K562 (cell line): ENCODE measurements around the gene TSPYL2. TPM values are rescaled to one million over a fixed set of nuclear protein-coding genes. Genes with fewer than 3 reads are reported as not detected.
A peak's percentile ranks its signal among the peaks of the same experiment; 100 is the strongest.

Experiments
- ATF4 ChIP-seq: fragments of 450-650 bp; formaldehyde crosslinking; IDR thresholded peaks from 2 replicates; pipeline ENCODE4 v1.4.0; 2022; ENCODE audit warnings: mild to moderate bottlenecking, moderate library complexity
- KLF1 ChIP-seq: fragments of 450-650 bp; IDR thresholded peaks from 2 replicates; pipeline ENCODE4 v1.6.1; 2016; ENCODE audit warnings: missing genetic modification characterization, missing compliant biosample characterization
- MGA ChIP-seq: fragments of 450-650 bp; IDR thresholded peaks from 2 replicates; pipeline ENCODE4 v1.6.1; 2016; ENCODE audit warnings: mild to moderate bottlenecking, moderate library complexity
- MTF1 ChIP-seq: fragments of 250-450 bp; sonication (Bioruptor Pico); IDR thresholded peaks from 2 replicates; pipeline ENCODE4 v1.9.0; 2021; ENCODE audit warnings: moderate library complexity, mild to moderate bottlenecking, inconsistent platforms, borderline replicate concordance
- PHF8 ChIP-seq: fragments of 200-600 bp; sonication (generic); IDR thresholded peaks from 2 replicates; pipeline ENCODE4 v1.6.1; 2012; ENCODE audit warnings: mixed run types, mild to moderate bottlenecking, inconsistent platforms, low read length, moderate library complexity, borderline replicate concordance
- POLR2AphosphoS5 ChIP-seq: IDR thresholded peaks from 2 replicates; pipeline ENCODE4 v1.6.1; 2011; ENCODE audit warnings: mild to moderate bottlenecking, low read depth, low read length, moderate library complexity; ENCODE audit not compliant: control insufficient read depth, insufficient read depth
- RAD51 ChIP-seq: fragments of 450-650 bp; IDR thresholded peaks from 2 replicates; pipeline ENCODE4 v1.7.1; 2016; ENCODE audit warnings: low read depth, mild to moderate bottlenecking, borderline replicate concordance
- RBM25 ChIP-seq: fragments of 200-400 bp; formaldehyde crosslinking; IDR thresholded peaks from 2 replicates; pipeline ENCODE4 v1.6.1; 2018; ENCODE audit warnings: low read length, low read depth, moderate library complexity; ENCODE audit not compliant: severe bottlenecking
- SOX6 ChIP-seq: fragments of 450-650 bp; IDR thresholded peaks from 2 replicates; pipeline ENCODE4 v1.6.1; 2014; ENCODE audit warnings: mild to moderate bottlenecking
- U2AF1 ChIP-seq: fragments of 200-400 bp; formaldehyde crosslinking; optimal IDR thresholded peaks from 2 replicates; pipeline ENCODE3; 2017; ENCODE audit warnings: mild to moderate bottlenecking, low read depth, low read length, moderate library complexity
- ZNF143 ChIP-seq: sonication (generic); formaldehyde crosslinking; IDR thresholded peaks from 2 replicates; pipeline ENCODE4 v1.9.0; 2022; ENCODE audit warnings: mild to moderate bottlenecking, missing genetic modification reagents
- polyA plus RNA-seq, 8 experiments: library from polyadenylated mRNA; depleted of rRNA in 4 of 8; stranded (reverse) in 5 of 8; unstranded in 3 of 8; fragments of >200 nt; fragmentation: Nextera tagmentation in 2 of 8; fragmentation: Illumina TruSeq in 1 of 8; extraction: Ambion mirVana in 2 of 8; extraction: Trizol in 1 of 8; gene quantifications; 2 replicates each; pipeline versions ENCODE4 v1.2.1 to v1.2.3, GENCODE V29; 2011 to 2014; ENCODE audit warnings: inconsistent platforms in 1 of 8, missing spikeins in 1 of 8
- total RNA-seq, 7 experiments: library from RNA; depleted of rRNA in 6 of 7; stranded (reverse); fragments of >200 nt in 6 of 7; fragmentation: Illumina TruSeq in 2 of 7; extraction: Trizol in 2 of 7; gene quantifications; 2 replicates each; pipeline versions ENCODE4 v1.2.1 to v1.2.3, GENCODE V29; 2011 to 2021; ENCODE audit warnings: low replicate concordance in 1 of 7

The TSPYL2 gene
- total and polyA plus RNA-seq, 9 of the 15 experiments (the other 6 are each of a cell fraction or from before 2014, with no cell fraction given) = 0.41 to 20.0 (median 10.8) TPM

GRCh38 chrX:53094582-53094905 is 12.4 kb downstream of the TSPYL2 start (continued):
- TF ChIP-seq PHF8 (no peak), RAD51 (0 out of 2 replicates have a peak, but pooled peaks have one; percentile 3), U2AF1 (no peak), MTF1 (CRISPR knock-in tag) (no peak), RBM25 (peak; percentile 68), MGA (no peak), SOX6 (no peak), POLR2AphosphoS5 (no peak), KLF1 (tag) (no peak), ATF4 (CRISPR knock-in tag) (no peak), ZNF143 (CRISPR knock-in tag) (no peak)
